Peyer's patch (tissue), 4 donors: ENCODE measurements around the gene GPC6. TPM values are rescaled to one million over a fixed set of nuclear protein-coding genes. Genes with fewer than 3 reads are reported as not detected.

ENCODE experiments used
- DNase-seq, 3 donors: peaks; one replicate each; pipeline ENCODE4 v3.0.0-alpha.2; 2017 to 2019
- H3K27ac ChIP-seq, 4 donors: fragments of 200-600 bp; sonication (generic); one replicate each; pipeline ENCODE4 v1.5.1; 2016 to 2019
- H3K27me3 ChIP-seq, 2 donors: fragments of 200-600 bp; sonication (generic); one replicate each; pipeline ENCODE4 v1.5.1; 2019
- H3K36me3 ChIP-seq, 3 donors: fragments of 200-600 bp; sonication (generic); one replicate each; pipeline ENCODE4 v1.5.1; 2016 to 2019
- H3K4me1 ChIP-seq, 4 donors: fragments of 200-600 bp; sonication (generic); one replicate each; pipeline ENCODE4 v1.5.1; 2016 to 2019
- H3K4me3 ChIP-seq, 4 donors: fragments of 200-600 bp; sonication (generic); 1 replicate in 3 of 4; 2 replicates in 1 of 4; pipeline ENCODE4 v1.5.1; 2016 to 2019; ENCODE audit warnings: mild to moderate bottlenecking in 1 of 4
- H3K9me3 ChIP-seq, 4 donors: fragments of 200-600 bp; sonication (generic); one replicate each; pipeline ENCODE4 v1.5.1; 2016 to 2019; ENCODE audit warnings: mild to moderate bottlenecking in 1 of 4
- CTCF ChIP-seq, 6 experiments: fragments of 450-650 bp in 4 of 6; fragments of 200-600 bp in 2 of 6; sonication (generic) in 1 of 6; IDR thresholded peaks; one replicate each; pipeline ENCODE4 v1.5.1; 2017 to 2019; ENCODE audit warnings: antibody characterized with exemption in 6 of 6, mild to moderate bottlenecking in 3 of 6, moderate library complexity in 1 of 6
- POLR2A ChIP-seq, 2 donors: fragments of 450-650 bp; IDR thresholded peaks; one replicate each; pipeline ENCODE4 v1.5.1; 2017; ENCODE audit warnings: antibody characterized with exemption in 2 of 2, mild to moderate bottlenecking in 2 of 2, moderate library complexity in 2 of 2
- total RNA-seq, 4 donors: library from RNA; depleted of rRNA; stranded (reverse); fragments of >200 nt; gene quantifications; one replicate each; pipeline ENCODE4 v1.1.0, GENCODE V29; 2016

GPC6 gene
- total RNA-seq, 4 donors from 2014 or later: 1.6 to 13.2 (median 2.6) TPM

GRCh38 chr13:94227255-94227879, 1000.8 kb downstream of the GPC6 start:
- Histone ChIP-seq H3K27ac (no peak overlapping the region), H3K9me3 (no peaks in the 10 kb centered on the region), H3K4me1 (no peaks in the 10 kb centered on the region), H3K4me3 (no peak overlapping the region), H3K27me3 (no peaks in the 10 kb centered on the region), H3K36me3 (no peaks in the 10 kb centered on the region)
- TF ChIP-seq POLR2A (IDR thresholded peaks at IDR 0.05) (no peak), CTCF (IDR thresholded peaks at IDR 0.05) (no peak)
- no peak for DNase-seq

DNA sequence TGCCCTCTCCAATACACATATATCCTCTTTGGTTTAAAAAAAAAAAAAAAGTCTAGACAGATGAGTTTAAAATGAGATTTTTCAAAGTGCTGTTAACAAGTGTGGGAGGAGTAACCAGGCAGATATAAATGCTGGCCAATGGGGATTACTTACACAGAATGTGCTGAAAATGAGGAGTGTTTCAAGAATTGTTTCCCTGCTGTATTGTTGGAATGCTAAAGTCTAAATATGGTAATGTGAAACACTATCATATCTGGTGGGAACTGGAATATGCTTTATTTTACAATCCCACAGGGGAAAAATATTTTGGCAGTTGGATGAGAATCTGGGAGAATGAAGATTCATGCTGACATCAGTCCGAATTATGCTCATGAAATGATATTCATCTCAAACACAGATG, 1002.2 kb downstream of the GPC6 start:
- Histone ChIP-seq H3K4me3 (no peak overlapping the region), H3K27ac (no peak overlapping the region), H3K27me3 (no peaks in the 10 kb centered on the region), H3K4me1 (no peaks in the 10 kb centered on the region), H3K9me3 (no peaks in the 10 kb centered on the region), H3K36me3 (no peaks in the 10 kb centered on the region)
- no peak for TF ChIP-seq POLR2A (IDR thresholded peaks at IDR 0.05)
- TF ChIP-seq CTCF (IDR thresholded peaks at IDR 0.05): no peak
- no peak for DNase-seq

GRCh38 chr13:94232161-94232950, 1005.7 kb downstream of the GPC6 start:
- no peaks in the 10 kb centered on the region for H3K9me3 ChIP-seq
- TF ChIP-seq POLR2A (IDR thresholded peaks at IDR 0.05) (no peak), CTCF (IDR thresholded peaks at IDR 0.05) (no peak)
- no peak overlapping the region for H3K27ac ChIP-seq
- H3K4me3 ChIP-seq: no peak overlapping the region
- no peaks in the 10 kb centered on the region for H3K4me1 ChIP-seq
- DNase-seq: no peak
- H3K36me3 ChIP-seq: no peaks in the 10 kb centered on the region
- no peaks in the 10 kb centered on the region for H3K27me3 ChIP-seq

DNA sequence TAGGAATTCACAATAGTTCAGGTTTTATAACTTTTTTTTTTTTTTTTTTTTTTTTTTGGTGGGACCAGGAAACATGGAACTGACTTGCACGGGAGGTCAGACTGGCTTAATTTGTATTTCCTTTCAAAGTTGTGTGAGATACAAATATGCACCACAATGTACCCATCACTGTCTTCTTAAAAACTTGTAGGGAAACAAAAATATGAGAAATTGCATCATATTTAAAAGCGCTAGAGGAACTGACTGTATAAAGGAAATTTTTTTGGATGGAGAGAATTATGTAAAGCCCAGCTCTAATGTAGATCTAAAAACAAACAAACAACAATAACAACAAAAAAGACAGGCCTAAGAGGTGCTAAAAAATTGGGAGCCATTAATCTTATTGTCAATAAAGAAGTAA, 1006.3 kb downstream of the GPC6 start:
- TF ChIP-seq POLR2A (IDR thresholded peaks at IDR 0.05) (no peak), CTCF (IDR thresholded peaks at IDR 0.05) (no peak)
- no peaks in the 10 kb centered on the region for H3K4me1 ChIP-seq
- no peak overlapping the region for H3K4me3 ChIP-seq
- H3K9me3 ChIP-seq: no peaks in the 10 kb centered on the region
- no peak for DNase-seq
- no peaks in the 10 kb centered on the region for H3K36me3 ChIP-seq
- H3K27me3 ChIP-seq: no peaks in the 10 kb centered on the region
- H3K27ac ChIP-seq: no peak overlapping the region

GRCh38 chr13:94233401-94233800, 1006.8 kb downstream of the GPC6 start:
- Histone ChIP-seq H3K27me3 (no peaks in the 10 kb centered on the region), H3K9me3 (no peaks in the 10 kb centered on the region), H3K36me3 (no peaks in the 10 kb centered on the region), H3K4me3 (no peak overlapping the region), H3K4me1 (no peaks in the 10 kb centered on the region), H3K27ac (no peak overlapping the region)
- TF ChIP-seq CTCF (IDR thresholded peaks at IDR 0.05): no peak
- no peak for TF ChIP-seq POLR2A (IDR thresholded peaks at IDR 0.05)
- no peak for DNase-seq
